Esophagus muscularis mucosa (tissue), 4 donors: ENCODE results near the gene MAN1A2.
"Not testable (repeated sequence)": the region's sequence is repeated elsewhere in the genome, so short reads cannot be mapped to it uniquely, and the experiment has no call there.

Experiments used
- EP300 ChIP-seq: sonication (generic); formaldehyde crosslinking; IDR thresholded peaks from one replicate; pipeline ENCODE4 v1.6.1; 2017; ENCODE audit warnings: antibody characterized with exemption
- POLR2AphosphoS5 ChIP-seq, 2 donors: sonication (generic); formaldehyde crosslinking; IDR thresholded peaks; one replicate each; pipeline ENCODE4 v1.6.1; 2017; ENCODE audit warnings: antibody characterized with exemption in 2 of 2
- TF ChIP-seq, protein P1 (sequence below), 3 experiments: fragments of 200-600 bp in 2 of 3; fragments of 450-650 bp in 1 of 3; sonication (generic) in 2 of 3; IDR thresholded peaks; one replicate each; pipeline ENCODE4 v1.5.1; 2017 to 2019; ENCODE audit warnings: antibody characterized with exemption in 3 of 3, mild to moderate bottlenecking in 2 of 3, moderate library complexity in 1 of 3

GRCh38 chr1:117358604-117358887 is 8.7 kb upstream of the MAN1A2 start:
- TF ChIP-seq, protein P1, sequence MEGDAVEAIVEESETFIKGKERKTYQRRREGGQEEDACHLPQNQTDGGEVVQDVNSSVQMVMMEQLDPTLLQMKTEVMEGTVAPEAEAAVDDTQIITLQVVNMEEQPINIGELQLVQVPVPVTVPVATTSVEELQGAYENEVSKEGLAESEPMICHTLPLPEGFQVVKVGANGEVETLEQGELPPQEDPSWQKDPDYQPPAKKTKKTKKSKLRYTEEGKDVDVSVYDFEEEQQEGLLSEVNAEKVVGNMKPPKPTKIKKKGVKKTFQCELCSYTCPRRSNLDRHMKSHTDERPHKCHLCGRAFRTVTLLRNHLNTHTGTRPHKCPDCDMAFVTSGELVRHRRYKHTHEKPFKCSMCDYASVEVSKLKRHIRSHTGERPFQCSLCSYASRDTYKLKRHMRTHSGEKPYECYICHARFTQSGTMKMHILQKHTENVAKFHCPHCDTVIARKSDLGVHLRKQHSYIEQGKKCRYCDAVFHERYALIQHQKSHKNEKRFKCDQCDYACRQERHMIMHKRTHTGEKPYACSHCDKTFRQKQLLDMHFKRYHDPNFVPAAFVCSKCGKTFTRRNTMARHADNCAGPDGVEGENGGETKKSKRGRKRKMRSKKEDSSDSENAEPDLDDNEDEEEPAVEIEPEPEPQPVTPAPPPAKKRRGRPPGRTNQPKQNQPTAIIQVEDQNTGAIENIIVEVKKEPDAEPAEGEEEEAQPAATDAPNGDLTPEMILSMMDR (IDR thresholded peaks at IDR 0.05): not testable (repeated sequence)
- TF ChIP-seq POLR2AphosphoS5 (IDR thresholded peaks at IDR 0.05); EP300: not testable (repeated sequence)
